ENCODE data around the gene RHBDD2. TPM values are rescaled to one million over a fixed set of nuclear protein-coding genes. Genes with fewer than 3 reads are reported as not detected.

The RHBDD2 gene
- total RNA-seq, result 24.1 and 26.7 TPM in 2 replicates

GRCh38 chr7:75878769-75879611 is at the start of gene RHBDD2:
Gene RHBDD2, plus strand, starts transcription at chr7:75879034. Its CDS starts 49 bp downstream, at chr7:75879083.

GRCh38 chr7:75914655-75915415 is 36.0 kb downstream of the RHBDD2 start, which contains the start of gene POR:
Gene POR, plus strand, starts transcription at chr7:75915155. Its CDS starts 38,847 bp downstream, at chr7:75954002.

Other genes with a start within 250 kb of the RHBDD2 start
- 5.4 and 6.8 TPM in 2 replicates for gene HIP1, start 140.1 kb upstream of the RHBDD2 start, total RNA-seq
- gene CCL26, start 106.8 kb upstream of the RHBDD2 start, total RNA-seq, result not detected in 2 replicates
- not detected in 2 replicates for gene CCL24, start 65.2 kb upstream of the RHBDD2 start, total RNA-seq
- 81.1 and 89.7 TPM in 2 replicates for gene POR, start 36.1 kb downstream of the RHBDD2 start, total RNA-seq
- gene TMEM120A, start 115.6 kb downstream of the RHBDD2 start, total RNA-seq, result 9.8 and 15.7 TPM in 2 replicates
- 28.0 and 30.2 TPM in 2 replicates for gene STYXL1, start 169.0 kb downstream of the RHBDD2 start, total RNA-seq
- 70.6 and 77.2 TPM in 2 replicates for gene MDH2, start 169.1 kb downstream of the RHBDD2 start, total RNA-seq

All from cardiac ventricle fibroblast (primary cell).